Nephron progenitor cell (in vitro differentiated cells): ENCODE data around the gene FARP1.

Experiments used
- DNase-seq: peaks from one replicate; pipeline ENCODE4 v3.0.0; 2021
- H3K27ac Mint-ChIP-seq: 2 replicates; pipeline ENCODE4 v1.8.0; 2021; ENCODE audit warnings: mild to moderate bottlenecking, moderate library complexity, mixed read lengths
- H3K27me3 Mint-ChIP-seq: 2 replicates; pipeline ENCODE4 v1.8.0; 2021; ENCODE audit warnings: mild to moderate bottlenecking, low read depth, mixed read lengths; ENCODE audit not compliant: poor library complexity
- H3K36me3 Mint-ChIP-seq: 2 replicates; pipeline ENCODE4 v1.8.0; 2021; ENCODE audit warnings: low read depth, mixed read lengths
- H3K4me1 Mint-ChIP-seq: 2 replicates; pipeline ENCODE4 v1.8.0; 2021; ENCODE audit warnings: mixed read lengths
- H3K4me3 Mint-ChIP-seq: 2 replicates; pipeline ENCODE4 v1.8.0; 2021; ENCODE audit warnings: mild to moderate bottlenecking, moderate library complexity, mixed read lengths
- H3K9me3 Mint-ChIP-seq: 2 replicates; pipeline ENCODE4 v1.8.0; 2021; ENCODE audit warnings: mild to moderate bottlenecking, moderate library complexity, mixed read lengths
- CTCF ChIP-seq: fragments of 200-600 bp; sonication (generic); IDR thresholded peaks from 2 replicates; pipeline ENCODE4 v1.5.0; 2021; ENCODE audit warnings: antibody characterized with exemption

FARP1 gene

GRCh38 chr13:98206946-98207345, 64.1 kb downstream of the FARP1 start:
- TF ChIP-seq CTCF: no peak
- no peak overlapping the region for H3K4me3 Mint-ChIP-seq

GRCh38 chr13:98207416-98207815, 64.5 kb downstream of the FARP1 start:
- Mint-ChIP-seq H3K27ac (peak overlapping the region; percentile 9), H3K4me1 (peaks cover 40% of the 10 kb centered on the region), H3K36me3 (peaks cover 92% of the 10 kb centered on the region), H3K4me3 (no peak overlapping the region), H3K27me3 (peaks cover 3% of the 10 kb centered on the region), H3K9me3 (peaks cover 73% of the 10 kb centered on the region)
- TF ChIP-seq CTCF: no peak
- no peak for DNase-seq

More at GRCh38 chr13:98206946-98207345, 64.1 kb downstream of the FARP1 start:
- Mint-ChIP-seq H3K36me3 (peaks cover 92% of the 10 kb centered on the region), H3K27ac (peak overlapping the region; percentile 9), H3K27me3 (peaks cover 3% of the 10 kb centered on the region), H3K9me3 (peaks cover 75% of the 10 kb centered on the region), H3K4me1 (peaks cover 41% of the 10 kb centered on the region)
- DNase-seq: no peak

GRCh38 chr13:98208606-98209005, 65.7 kb downstream of the FARP1 start:
- H3K9me3 Mint-ChIP-seq: peaks cover 69% of the 10 kb centered on the region
- peak overlapping the region; percentile 57 for H3K27ac Mint-ChIP-seq
- no peak for DNase-seq
- TF ChIP-seq CTCF: no peak
- no peak overlapping the region for H3K4me3 Mint-ChIP-seq
- H3K27me3 Mint-ChIP-seq: peaks cover 3% of the 10 kb centered on the region
- peaks cover 86% of the 10 kb centered on the region for H3K36me3 Mint-ChIP-seq
- peaks cover 43% of the 10 kb centered on the region for H3K4me1 Mint-ChIP-seq

GRCh38 chr13:98212763-98213162, 69.9 kb downstream of the FARP1 start:
- Mint-ChIP-seq H3K27me3 (peaks cover 3% of the 10 kb centered on the region), H3K9me3 (peaks cover 37% of the 10 kb centered on the region), H3K4me3 (no peak overlapping the region), H3K27ac (no peak overlapping the region), H3K4me1 (peaks cover 72% of the 10 kb centered on the region), H3K36me3 (peaks cover 67% of the 10 kb centered on the region)
- no peak for DNase-seq
- no peak for TF ChIP-seq CTCF

- peak overlapping the region; percentile 21 for H3K4me3 Mint-ChIP-seq
- peak overlapping the region; percentile 33 for H3K27ac Mint-ChIP-seq
- H3K9me3 Mint-ChIP-seq: peaks cover 33% of the 10 kb centered on the region
- DNase-seq: peak; percentile 29
- TF ChIP-seq CTCF: no peak
- peaks cover 75% of the 10 kb centered on the region for H3K4me1 Mint-ChIP-seq
- peaks cover 61% of the 10 kb centered on the region for H3K36me3 Mint-ChIP-seq
- peaks cover 3% of the 10 kb centered on the region for H3K27me3 Mint-ChIP-seq
These were observed 70.5 kb downstream of the FARP1 start for GRCh38 chr13:98213354-98213753.

- H3K27ac Mint-ChIP-seq: peak overlapping the region; percentile 84
- H3K36me3 Mint-ChIP-seq: peaks cover 53% of the 10 kb centered on the region
- H3K9me3 Mint-ChIP-seq: peaks cover 25% of the 10 kb centered on the region
- TF ChIP-seq CTCF: no peak
- peaks cover 3% of the 10 kb centered on the region for H3K27me3 Mint-ChIP-seq
- H3K4me3 Mint-ChIP-seq: peak overlapping the region; percentile 40
- peak; percentile 43 for DNase-seq
- peaks cover 74% of the 10 kb centered on the region for H3K4me1 Mint-ChIP-seq
These were observed 71.2 kb downstream of the FARP1 start for GRCh38 chr13:98214008-98214643.
